SIG-M5 (cell line): ENCODE measurements around the gene PSMD7.

Experiments
- DNase-seq: peaks from one replicate; lab custom pipeline; 2025; lab: John Stamatoyannopoulos, UW

Gene PSMD7

GRCh38 chr16:74296432-74297144, at the start of gene PSMD7:
Gene PSMD7 (plus strand): TSS chr16:74296814. CDS start chr16:74296915, 101 bp downstream.
- DNase-seq, result peak; percentile 48

DNA sequence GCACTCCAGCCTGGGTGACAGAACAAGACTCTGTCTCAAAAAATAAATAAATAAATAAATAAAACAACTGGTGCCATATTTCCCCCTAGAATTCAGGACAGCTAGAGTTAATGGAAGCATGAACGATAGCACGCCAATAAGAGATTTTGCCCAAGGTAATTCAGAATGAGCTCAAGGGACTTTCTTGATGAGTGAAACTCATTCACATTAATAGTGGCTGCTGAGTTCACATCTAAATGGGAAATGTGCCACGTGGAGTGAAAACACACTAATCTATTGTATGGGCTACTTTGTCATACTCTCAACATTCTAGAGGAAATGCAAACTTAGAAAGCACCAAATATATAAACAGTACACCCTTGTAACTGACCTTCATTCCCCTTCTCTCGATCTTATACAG, 47.4 kb upstream of the PSMD7 start:
- DNase-seq, result no peak

DNA sequence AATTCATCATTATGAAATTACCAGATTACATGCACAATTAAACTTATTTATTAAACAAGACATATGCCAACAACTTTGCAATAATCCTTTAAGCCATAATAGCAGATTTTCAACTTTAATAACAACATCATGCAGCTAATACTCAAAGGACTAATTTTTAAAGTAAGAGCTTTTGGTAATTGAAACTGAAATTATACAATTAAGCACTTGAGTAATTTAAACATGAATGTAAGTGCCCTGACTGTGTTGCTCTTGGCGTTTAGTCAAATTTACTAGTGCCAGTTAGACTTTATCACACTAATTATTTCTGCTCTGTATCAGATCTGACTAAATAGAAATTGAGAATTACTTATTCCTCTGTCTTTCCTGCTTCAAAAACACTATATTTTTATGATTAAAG, 46.8 kb upstream of the PSMD7 start:
- DNase-seq, result no peak

DNA sequence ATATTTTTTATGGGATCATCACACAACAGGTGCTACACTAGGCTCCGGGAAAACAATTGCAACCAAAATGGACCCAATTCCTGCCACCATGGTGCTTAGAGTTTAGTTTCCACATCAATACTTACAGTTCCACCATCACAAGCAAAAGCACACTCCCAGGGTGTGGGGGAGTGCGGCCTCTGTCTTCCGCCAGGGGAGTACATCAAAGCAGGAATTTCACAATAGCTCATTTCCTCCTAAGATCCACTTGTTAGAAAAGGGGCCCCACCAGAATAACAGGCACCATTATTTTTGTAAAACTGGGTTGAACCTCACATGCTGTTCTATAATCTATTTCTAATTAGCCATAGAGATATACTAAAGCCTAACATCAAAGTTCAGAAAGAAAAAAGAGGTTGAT, 44.3 kb upstream of the PSMD7 start:
- DNase-seq, result no peak

DNA sequence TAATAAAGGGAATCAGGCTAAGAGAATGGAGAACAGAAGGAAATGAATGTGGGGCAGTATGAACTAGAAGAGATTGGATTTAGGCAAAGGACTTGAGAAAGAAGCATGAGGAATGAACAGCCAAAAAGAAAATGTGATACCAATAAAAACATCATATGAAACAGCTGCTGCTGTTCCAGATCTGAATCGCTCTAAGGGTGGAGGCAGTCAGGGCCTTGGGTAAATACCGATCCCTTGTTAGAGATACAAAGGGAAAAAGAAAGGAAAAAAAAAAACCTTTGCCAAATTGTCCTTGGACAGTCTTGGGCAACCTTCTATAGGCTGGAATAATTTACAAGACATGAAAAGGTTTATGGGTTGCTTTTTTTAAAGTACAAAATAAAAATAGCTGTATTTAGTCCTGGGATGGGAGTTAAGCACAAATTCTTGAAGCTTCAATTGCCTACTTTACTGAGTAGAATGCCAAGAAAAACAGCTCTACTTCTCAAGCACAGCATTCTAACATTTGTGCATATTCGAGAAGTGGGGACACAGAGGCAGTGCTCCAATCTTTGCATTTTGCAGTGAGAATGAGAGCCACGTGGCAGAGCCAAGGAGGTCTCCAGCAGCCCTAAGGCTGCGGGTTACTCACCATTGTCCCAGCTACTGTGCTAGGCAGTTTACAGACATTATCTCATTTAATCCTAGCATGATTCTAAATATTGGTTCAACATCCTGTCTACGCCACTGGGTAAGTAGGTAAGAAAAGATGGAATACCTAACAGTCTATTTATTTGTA, 43.3 kb upstream of the PSMD7 start:
- DNase-seq, result no peak

DNA sequence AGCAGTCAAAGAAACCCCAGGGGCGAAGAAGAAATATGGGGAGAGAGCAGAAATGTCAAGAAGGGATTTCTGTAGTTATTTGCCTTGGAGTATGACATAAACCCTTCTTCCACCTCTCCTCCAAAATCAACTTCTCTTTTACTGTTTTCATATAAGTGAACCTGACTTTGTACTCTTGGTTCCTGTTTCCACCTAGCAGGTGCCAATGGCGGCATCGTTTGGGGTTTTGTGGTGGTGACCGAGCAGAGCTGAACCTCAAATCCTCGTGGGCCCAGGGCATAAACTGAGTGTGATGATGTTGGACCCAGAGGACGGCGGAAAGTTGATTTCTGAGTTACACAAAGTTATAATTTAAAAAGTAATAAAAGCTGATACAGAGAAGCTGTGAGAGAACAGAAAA, 39.6 kb upstream of the PSMD7 start:
- no peak for DNase-seq

DNA sequence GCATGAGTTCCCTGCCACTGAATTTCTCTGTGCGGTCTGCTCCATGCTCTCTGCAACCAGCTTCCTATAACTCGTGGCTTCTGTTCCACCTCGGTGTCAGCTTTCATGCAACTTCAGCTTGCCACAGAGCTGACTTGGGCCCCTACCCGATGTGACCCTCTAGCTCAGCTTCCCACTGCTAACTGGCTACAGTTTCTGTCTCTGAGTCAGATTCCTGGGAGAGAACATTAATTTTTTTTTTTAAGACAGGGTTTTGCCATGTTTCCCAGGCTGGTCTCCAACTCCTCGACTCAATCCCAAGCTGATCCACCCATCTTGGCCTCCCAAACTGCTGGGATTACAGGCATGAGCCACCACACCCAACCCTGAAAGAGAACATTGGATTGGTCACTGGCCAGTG, 35.5 kb upstream of the PSMD7 start:
- DNase-seq, result no peak

- DNase-seq, result no peak
Observed at GRCh38 chr16:74264811-74265210, 31.8 kb upstream of the PSMD7 start.

- no peak for DNase-seq
Observed at GRCh38 chr16:74268372-74268782, 28.2 kb upstream of the PSMD7 start.

DNA sequence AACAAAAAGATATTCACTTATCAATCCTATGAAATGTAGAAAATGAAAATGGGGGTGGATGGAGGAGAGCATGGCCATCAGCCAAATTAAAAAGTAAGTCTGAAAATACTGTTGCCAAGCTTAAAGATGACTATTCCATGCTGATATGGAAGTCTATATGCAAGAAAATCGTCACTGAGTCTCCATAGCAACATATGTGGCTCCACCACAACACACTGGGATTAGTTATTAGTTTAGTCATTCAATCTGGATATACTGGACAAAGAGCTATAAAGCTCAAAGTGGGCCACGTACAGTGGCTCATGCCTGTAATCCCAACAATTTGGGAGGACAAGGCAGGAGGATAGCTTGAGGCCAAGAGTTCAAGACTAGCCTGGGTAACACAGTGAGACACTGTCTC, 24.7 kb upstream of the PSMD7 start:
- DNase-seq, result no peak

- no peak for DNase-seq
Observed at GRCh38 chr16:74275031-74275636, 21.5 kb upstream of the PSMD7 start.

DNA sequence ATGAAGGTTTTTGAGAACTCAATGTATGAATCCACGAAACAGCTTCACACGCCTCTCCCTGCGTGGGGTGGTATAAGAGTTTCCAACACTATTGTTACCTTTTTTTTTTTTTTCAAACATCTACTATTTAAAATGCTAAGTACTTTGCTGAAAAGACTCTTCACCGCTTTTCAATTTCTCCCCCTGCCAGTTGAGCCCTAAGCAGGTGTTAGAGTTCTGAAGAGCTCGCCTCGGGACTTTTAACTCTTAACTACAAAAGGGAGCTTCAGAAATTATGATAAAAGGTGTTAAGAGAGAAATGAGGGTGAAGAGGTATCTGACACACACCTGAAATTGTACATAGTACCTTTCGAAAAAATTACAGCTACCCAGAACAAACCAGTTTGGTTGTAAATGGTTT, 20.9 kb upstream of the PSMD7 start:
- no peak for DNase-seq

DNA sequence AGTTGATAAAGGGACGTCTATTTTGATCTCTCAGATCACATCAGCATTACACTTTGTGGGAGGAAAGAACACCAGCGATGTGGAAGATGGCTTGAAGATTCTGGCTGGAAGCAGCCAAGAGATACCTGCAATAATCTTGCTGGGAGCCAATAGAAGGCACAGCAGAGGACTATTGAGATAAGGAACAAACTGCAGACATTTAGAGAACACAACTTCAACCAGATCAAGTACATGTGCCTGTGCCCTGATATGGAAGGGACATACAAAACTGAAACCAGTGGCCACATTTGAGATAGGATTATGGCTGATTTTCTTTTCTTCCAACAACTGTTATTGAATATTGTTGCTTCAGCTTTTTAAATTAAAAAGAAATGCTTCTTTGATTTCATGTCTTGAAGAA, 18.6 kb upstream of the PSMD7 start:
- DNase-seq, result no peak

DNA sequence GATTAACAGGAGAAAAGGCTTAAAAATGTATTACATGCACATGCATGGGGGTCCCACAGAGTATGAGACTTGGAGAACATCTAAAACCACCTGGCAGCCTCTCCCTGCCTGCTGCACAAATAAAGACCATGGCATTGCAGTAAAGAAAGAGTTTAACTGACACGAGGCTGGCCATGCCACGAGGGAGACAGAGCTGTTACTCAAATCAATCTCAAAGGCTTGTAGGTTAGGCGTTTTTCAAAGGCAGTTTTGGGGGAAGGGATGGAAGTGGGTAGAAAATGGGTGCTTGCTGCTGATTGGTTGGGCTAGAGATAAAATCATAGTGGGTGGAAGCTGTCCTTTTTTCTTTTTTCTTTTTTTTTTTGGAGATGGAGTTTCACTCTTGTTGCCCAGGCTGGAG, 17.3 kb upstream of the PSMD7 start:
- DNase-seq, result no peak

- no peak for DNase-seq
Observed at GRCh38 chr16:74279805-74280204, 16.8 kb upstream of the PSMD7 start.

- DNase-seq, result no peak
Observed at GRCh38 chr16:74280448-74280847, 16.2 kb upstream of the PSMD7 start.

DNA sequence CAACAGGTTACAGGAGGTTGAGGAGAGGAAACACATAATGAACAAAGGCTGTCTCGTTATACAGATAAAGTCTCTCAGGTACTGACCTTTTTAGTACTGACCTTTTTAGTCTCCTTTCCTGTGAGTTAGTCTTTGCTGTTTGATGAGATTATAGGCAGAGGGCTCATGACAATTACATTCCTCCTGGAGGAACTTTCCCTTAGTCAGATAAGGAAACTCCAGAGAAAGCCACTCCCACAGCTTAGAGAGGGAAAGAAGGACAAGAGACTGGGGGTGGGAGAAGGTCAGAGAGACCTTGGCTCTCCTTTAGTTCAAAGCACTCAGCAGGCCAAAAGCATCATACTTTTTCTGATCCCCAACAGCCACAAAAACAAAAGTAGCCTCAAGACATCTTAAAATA, 15.3 kb upstream of the PSMD7 start:
- DNase-seq, result no peak

- DNase-seq, result no peak
Observed at GRCh38 chr16:74283716-74284115, 12.9 kb upstream of the PSMD7 start.

GRCh38 chr16:74288065-74288464, 8.5 kb upstream of the PSMD7 start:
- no peak for DNase-seq

DNA sequence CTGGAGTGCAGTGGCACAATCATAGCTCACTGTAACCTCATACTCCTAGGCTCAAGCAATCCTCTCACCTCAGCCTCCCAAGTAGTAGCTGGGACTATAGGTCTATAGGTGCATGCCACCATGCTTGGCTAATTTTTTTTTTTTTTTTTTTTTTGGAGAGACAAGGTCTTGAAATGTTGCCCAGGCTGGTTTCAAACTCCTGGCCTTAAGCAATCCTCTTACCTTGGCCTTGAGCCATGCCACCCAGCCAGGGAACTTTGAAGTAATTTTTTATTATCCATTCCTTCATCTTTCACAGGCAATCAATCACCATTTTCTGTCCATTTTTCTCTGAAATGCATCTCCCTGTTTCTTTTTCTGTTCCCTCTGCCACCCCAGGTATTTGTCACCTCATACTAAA, 6.3 kb upstream of the PSMD7 start:
- DNase-seq, result no peak

DNA sequence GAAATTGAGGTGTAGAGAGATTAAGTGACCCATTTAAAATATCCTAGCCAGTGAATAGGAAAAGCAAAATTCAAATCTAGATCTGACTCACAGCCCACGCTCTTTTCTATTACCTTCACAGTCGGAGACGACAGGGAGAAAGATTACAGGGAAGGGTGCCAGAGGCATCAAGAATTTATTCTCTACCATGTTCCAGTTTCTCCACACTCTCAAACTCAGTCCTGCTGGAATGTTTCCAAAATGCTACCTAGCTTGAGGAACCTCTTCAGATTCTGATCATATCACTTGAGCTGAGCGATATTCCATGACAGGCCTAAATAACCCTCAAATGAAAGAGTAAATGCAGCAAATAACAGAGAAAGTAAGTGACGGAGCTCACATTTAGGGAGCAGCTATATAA, 5.4 kb upstream of the PSMD7 start:
- no peak for DNase-seq

- no peak for DNase-seq
Observed at GRCh38 chr16:74291577-74292208, 4.9 kb upstream of the PSMD7 start.

DNA sequence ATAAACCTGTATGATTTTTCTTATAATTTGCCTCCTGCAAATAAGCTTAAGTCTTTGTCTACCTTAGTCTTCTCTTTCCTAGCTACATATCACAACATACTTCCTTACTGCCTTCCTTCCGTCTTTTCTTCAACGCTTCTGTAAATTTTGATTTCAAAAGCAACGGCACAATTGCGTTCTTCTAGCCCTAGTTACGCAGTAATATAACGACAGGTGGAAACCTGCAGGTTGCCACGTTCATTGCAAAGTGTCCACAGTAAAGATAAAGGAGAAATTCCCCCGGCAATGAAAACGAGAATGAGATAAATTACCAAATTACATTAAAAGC, 546 bp upstream of the PSMD7 start:
- DNase-seq, result no peak
